ENCODE data around the gene ATXN7L1. TPM values are rescaled to one million over a fixed set of nuclear protein-coding genes. Genes with fewer than 3 reads are reported as not detected.

ATXN7L1 gene
- total and polyA plus RNA-seq, 2 of the 8 experiments (the other 6 are each of a cell fraction or from before 2014, with no cell fraction given), result 14.3 to 34.0 TPM

DNA sequence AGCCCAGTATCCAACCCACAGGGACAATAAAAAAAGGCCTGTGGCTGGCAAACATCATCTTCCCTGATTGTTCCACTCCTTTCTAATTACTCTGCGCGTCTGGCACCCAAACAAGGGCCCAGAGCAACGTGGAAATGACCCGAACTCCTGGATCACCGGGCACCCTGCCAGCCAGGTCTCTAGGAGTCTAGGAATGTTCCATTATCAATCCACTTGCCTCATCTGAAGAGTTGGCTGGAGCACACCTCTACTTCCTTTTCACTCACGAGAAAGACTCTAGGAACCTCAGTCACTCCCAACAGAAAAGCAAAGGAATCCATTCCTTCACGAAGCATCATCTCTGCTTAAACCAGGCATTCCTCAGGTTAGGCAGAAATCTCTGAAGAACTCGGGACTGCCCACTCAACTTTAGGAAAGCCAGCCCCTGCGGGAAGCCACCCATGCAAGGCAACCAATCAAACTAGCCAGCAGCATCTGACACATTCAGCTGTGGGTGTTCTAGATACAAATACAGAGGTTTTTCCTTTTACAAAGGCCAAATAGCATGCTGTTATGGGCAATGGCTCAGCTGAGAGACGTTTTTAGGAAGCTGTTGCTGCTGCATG, 37.7 kb downstream of the ATXN7L1 start:
- Histone ChIP-seq H3K27me3 (replicated peaks in 1 of 4; ENCODE audit: control insufficient read depth in 3 of 4, extremely low read depth in 1 of 4, insufficient read depth in 3 of 4, low read length in 3 of 4) (peaks cover 0 to 23% (median 11%) of the 10 kb centered on the region in 4 experiments; a peak in 5 of 7 replicates), H3K4me2 (ENCODE audit: insufficient read depth in 1 of 2, low read depth in 2 of 2, low read length in 2 of 2) (peak overlapping the region; percentile 72 to 85), H4K5ac (ENCODE audit: insufficient read length, low read depth, low read length) (no peak overlapping the region), H3K27ac (ENCODE audit: low read depth, low read length) (no peak overlapping the region), H2BK15ac (ENCODE audit: low read length) (no peak overlapping the region), H4K20me1 (replicated peaks in 1 of 2; ENCODE audit: control insufficient read depth in 1 of 2, insufficient read depth in 2 of 2, low read length in 2 of 2) (peaks cover 13 to 27% of the 10 kb centered on the region in 2 experiments), H3K18ac (ENCODE audit: extremely low read depth, low read length) (no peak overlapping the region), H2BK12ac (ENCODE audit: low read depth, low read length) (0 out of 2 replicates have a peak overlapping the region, but pooled peaks have one; percentile 29), H3K36me3 (ENCODE audit: control insufficient read depth in 2 of 4, insufficient read depth in 4 of 4, low read length in 3 of 4) (no peaks in the 10 kb centered on the region; a peak in 1 of 8 replicates), H3K23me2 (ENCODE audit: low read depth, low read length) (peaks cover 4% of the 10 kb centered on the region; the same call in 1 of the 2 replicates), H4K8ac (ENCODE audit: extremely low read depth, insufficient read depth, low read length) (no peak overlapping the region), H3K56ac (replicated peaks; ENCODE audit: insufficient read length, low read depth, low read length) (no peak overlapping the region), H3K9me3 (ENCODE audit: insufficient read depth in 2 of 2, low read depth in 1 of 2, low read length in 1 of 2) (no peaks in the 10 kb centered on the region), H3K79me2 (ENCODE audit: control insufficient read depth in 1 of 2, insufficient read depth in 2 of 2, low read length in 2 of 2) (peaks cover 0 to 10% of the 10 kb centered on the region in 2 experiments; a peak in 2 of 4 replicates), H3K79me1 (ENCODE audit: low read depth, low read length) (peaks cover under 1% of the 10 kb centered on the region), H2BK20ac (ENCODE audit: low read length) (no peak overlapping the region), H4K91ac (replicated peaks; ENCODE audit: insufficient read length, low read length) (no peak overlapping the region), H2BK120ac (replicated peaks; ENCODE audit: low read depth, low read length) (no peak overlapping the region), H3K9ac (replicated peaks in 1 of 4; ENCODE audit: extremely low read depth in 1 of 4, low read depth in 3 of 4, low read length in 3 of 4) (no peak overlapping the region), H2AK5ac (ENCODE audit: low read depth, low read length) (no peak overlapping the region), H3K23ac (ENCODE audit: insufficient read length) (no peak overlapping the region), H3K14ac (ENCODE audit: insufficient read length) (no peak overlapping the region), H3K4ac (replicated peaks; ENCODE audit: insufficient read length, low read depth, low read length) (no peak overlapping the region), H2AFZ (ENCODE audit: low read length) (no peak overlapping the region), H3K4me1 (replicated peaks in 1 of 4; ENCODE audit: control insufficient read depth in 3 of 4, insufficient read depth in 4 of 4, low read length in 3 of 4) (peaks cover 12 to 21% (median 21%) of the 10 kb centered on the region in 4 experiments), H2BK5ac (ENCODE audit: low read depth, low read length) (no peak overlapping the region), H3K4me3 (ENCODE audit: extremely low read depth in 1 of 4, insufficient read depth in 2 of 4, low read depth in 3 of 4, low read length in 4 of 4) (peak overlapping the region in 1 of 4 experiments; percentile 46; a peak in 4 of 8 replicates)
- 55% methylated on average over 10 of the region's 10 CpGs; no CpG with 5 or more reads in 1 of the 2 experiments for WGBS, 2 experiments (ENCODE audit: extremely low coverage in 1 of 2, insufficient coverage in 1 of 2, insufficient read length in 1 of 2, insufficient replicate concordance in 2 of 2, low coverage in 1 of 2, low lambda C conversion rate in 2 of 2, missing lambda C conversion rate in 1 of 2)
- DNase-seq (ENCODE audit: low read depth in 1 of 2, low spot score in 2 of 2) (no peak), FAIRE-seq (no peak)
- ChIA-PET CTCF (ENCODE audit: partially characterized antibody) (interaction anchor here (0.9 to 1.8 kb wide), 4 partner anchors 11 to 78 kb away, joined by 3 to 8 read pairs (median 5); no protein-coding TSS in a partner anchor), POLR2A (ENCODE audit: partially characterized antibody) (interaction anchor here (0.6 to 1.2 kb wide), 2 partner anchors 22 to 67 kb away, joined by 3 read pairs; no protein-coding TSS in a partner anchor)
- no peak for TF ChIP-seq SP1 (IDR thresholded peaks at IDR 0.05; ENCODE audit: low read depth, low read length)
- no peak for TF ChIP-seq CEBPB (IDR thresholded peaks at IDR 0.05; ENCODE audit: low read depth, low read length)
- no peak for TF ChIP-seq CBX5 (IDR thresholded peaks at IDR 0.05; ENCODE audit: low read depth, low read length)
- TF ChIP-seq EZH2 (IDR thresholded peaks at IDR 0.05; ENCODE audit: low read depth, low read length, severe bottlenecking), result no peak
- no peak for TF ChIP-seq RBBP5 (IDR thresholded peaks at IDR 0.05; ENCODE audit: borderline replicate concordance, low read depth, low read length)
- no peak for TF ChIP-seq TAF7 (optimal IDR thresholded peaks at IDR 0.05; ENCODE audit: borderline replicate concordance, low read depth, low read length)
- no peak for TF ChIP-seq CTBP2 (IDR thresholded peaks at IDR 0.05; ENCODE audit: borderline replicate concordance, insufficient read depth, insufficient read length, low read length)
- TF ChIP-seq, protein P1, sequence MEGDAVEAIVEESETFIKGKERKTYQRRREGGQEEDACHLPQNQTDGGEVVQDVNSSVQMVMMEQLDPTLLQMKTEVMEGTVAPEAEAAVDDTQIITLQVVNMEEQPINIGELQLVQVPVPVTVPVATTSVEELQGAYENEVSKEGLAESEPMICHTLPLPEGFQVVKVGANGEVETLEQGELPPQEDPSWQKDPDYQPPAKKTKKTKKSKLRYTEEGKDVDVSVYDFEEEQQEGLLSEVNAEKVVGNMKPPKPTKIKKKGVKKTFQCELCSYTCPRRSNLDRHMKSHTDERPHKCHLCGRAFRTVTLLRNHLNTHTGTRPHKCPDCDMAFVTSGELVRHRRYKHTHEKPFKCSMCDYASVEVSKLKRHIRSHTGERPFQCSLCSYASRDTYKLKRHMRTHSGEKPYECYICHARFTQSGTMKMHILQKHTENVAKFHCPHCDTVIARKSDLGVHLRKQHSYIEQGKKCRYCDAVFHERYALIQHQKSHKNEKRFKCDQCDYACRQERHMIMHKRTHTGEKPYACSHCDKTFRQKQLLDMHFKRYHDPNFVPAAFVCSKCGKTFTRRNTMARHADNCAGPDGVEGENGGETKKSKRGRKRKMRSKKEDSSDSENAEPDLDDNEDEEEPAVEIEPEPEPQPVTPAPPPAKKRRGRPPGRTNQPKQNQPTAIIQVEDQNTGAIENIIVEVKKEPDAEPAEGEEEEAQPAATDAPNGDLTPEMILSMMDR (IDR thresholded peaks at IDR 0.05; ENCODE audit: control extremely low read depth in 1 of 3, insufficient read depth in 1 of 3, low read depth in 1 of 3, low read length in 3 of 3), result no peak
- TF ChIP-seq GTF2F1 (IDR thresholded peaks at IDR 0.05; ENCODE audit: borderline replicate concordance, low read depth, low read length), result no peak
- no peak for TF ChIP-seq SP4 (IDR thresholded peaks at IDR 0.05; ENCODE audit: low read length)

Measured in H1 (cell line).